NB4 (cell line): ENCODE measurements around the gene GRXCR2.

Experiments used
- DNase-seq: peaks from one replicate; pipeline ENCODE4 v3.0.0; 2010; ENCODE audit warnings: low read depth
- H3K4me3 ChIP-seq: one replicate; pipeline ENCODE4 v1.5.1; 2011; ENCODE audit warnings: mild to moderate bottlenecking, low read depth, low read length, moderate library complexity
- CTCF ChIP-seq: IDR thresholded peaks from one replicate; pipeline ENCODE4 v1.5.1; 2012; ENCODE audit warnings: low read depth, low read length
- MAX ChIP-seq: IDR thresholded peaks from 2 replicates; pipeline ENCODE4 v1.6.1; 2011; ENCODE audit warnings: low read depth, low read length
- MYC ChIP-seq: IDR thresholded peaks from 2 replicates; pipeline ENCODE4 v1.6.1; 2011; ENCODE audit warnings: low read depth, low read length
- POLR2A ChIP-seq: IDR thresholded peaks from 2 replicates; pipeline ENCODE4 v1.6.1; 2011; ENCODE audit warnings: mild to moderate bottlenecking; ENCODE audit not compliant: insufficient read length; ENCODE audit errors: extremely low read depth

The GRXCR2 gene

DNA sequence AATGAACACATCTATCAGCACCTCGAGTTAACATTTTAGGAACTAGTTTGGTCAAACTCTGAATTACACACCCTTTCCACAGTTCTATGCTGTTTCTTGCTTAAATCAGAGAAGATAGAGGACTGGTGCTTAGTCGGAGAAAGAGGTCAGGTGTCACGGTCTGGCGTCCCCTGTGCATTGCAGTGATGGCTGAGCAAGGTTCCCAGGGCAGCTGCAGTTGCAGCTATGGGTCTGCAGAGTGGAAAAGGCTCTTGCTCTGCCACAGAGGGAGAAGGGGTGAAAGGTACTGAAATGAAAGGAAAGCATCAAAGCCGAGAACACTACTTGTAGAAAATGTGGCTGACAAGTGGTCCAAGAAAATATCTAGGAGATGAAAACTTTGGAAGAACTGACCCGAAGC is 38.4 kb upstream of the GRXCR2 start:
- TF ChIP-seq CTCF: no peak
- TF ChIP-seq MYC: no peak
- no peak for TF ChIP-seq POLR2A
- no peak for TF ChIP-seq MAX
- no peak for DNase-seq
- no peak overlapping the region for H3K4me3 ChIP-seq

DNA sequence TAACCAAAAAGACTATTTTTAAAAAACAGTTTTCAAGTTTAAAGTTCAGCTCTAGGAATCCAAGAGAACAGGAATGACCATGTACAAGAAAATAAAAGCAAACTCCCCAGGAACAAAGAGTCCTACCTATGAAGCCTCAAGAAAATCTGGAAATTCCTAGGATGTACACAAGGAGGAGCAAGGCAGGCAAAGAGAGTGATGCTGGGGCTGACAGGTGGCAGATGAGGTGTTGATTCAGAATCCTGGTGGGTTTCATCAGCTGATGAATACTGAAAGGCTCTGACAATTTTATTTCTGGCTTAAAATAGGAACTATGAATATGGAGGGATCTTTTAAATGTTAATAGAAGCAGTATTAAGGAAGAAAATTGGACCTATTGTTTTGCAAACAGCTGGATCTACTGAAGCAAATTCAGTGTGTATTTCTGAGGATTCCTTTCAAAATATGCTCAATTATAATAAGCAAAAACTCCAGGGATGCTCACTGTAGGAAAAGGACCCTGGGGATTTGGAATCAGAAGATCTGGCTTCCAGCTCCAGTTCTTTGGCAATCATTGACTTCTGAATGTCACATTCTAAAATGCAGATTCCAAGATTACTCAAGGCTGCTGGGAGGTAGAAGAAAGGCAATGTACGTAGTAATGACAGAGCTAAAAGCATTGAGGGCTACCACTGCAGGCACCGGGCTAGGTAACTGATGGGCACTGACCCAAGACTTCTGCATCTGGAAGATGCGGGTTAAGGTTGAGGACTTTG is 35.6 kb upstream of the GRXCR2 start:
- TF ChIP-seq MYC (no peak), MAX (no peak), POLR2A (no peak), CTCF (no peak)
- no peak for DNase-seq
- no peak overlapping the region for H3K4me3 ChIP-seq

GRCh38 chr5:145906401-145906800 is 33.6 kb upstream of the GRXCR2 start:
- no peak for TF ChIP-seq POLR2A
- no peak for TF ChIP-seq MAX
- no peak for TF ChIP-seq MYC
- TF ChIP-seq CTCF: no peak
- DNase-seq: no peak
- H3K4me3 ChIP-seq: no peak overlapping the region

GRCh38 chr5:145904743-145905142 is 31.9 kb upstream of the GRXCR2 start:
- H3K4me3 ChIP-seq: no peak overlapping the region
- no peak for DNase-seq
- TF ChIP-seq CTCF (no peak), MAX (no peak), MYC (no peak), POLR2A (no peak)

GRCh38 chr5:145903867-145904266 is 31.1 kb upstream of the GRXCR2 start:
- TF ChIP-seq CTCF (no peak), MAX (no peak)
- H3K4me3 ChIP-seq: no peak overlapping the region
- DNase-seq: no peak

DNA sequence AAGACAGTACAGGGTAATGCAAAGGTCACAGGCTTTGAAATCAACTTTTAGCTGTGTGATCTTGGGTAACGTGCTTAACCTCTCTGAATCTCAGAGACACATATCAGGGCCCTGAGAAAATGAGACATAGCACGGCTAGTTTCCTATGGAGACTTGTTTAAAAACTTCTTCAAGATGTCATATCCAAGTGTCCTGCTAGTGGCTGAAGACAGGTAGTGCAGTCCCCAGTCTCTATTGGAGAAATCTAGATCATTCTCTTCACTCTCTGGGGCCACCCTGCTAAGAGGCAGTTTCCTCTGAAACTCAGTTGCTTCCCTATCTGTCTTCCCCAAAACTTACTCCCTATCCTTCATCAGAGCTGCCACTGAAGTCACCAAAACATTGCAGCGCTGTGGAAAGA is 30.3 kb upstream of the GRXCR2 start:
- DNase-seq: no peak

More for the DNA sequence above, 30.3 kb upstream of the GRXCR2 start:
- H3K4me3 ChIP-seq: no peak overlapping the region
- no peak for TF ChIP-seq MAX
- TF ChIP-seq CTCF: peak; percentile 16
